ENCODE measurements around the gene FBN3.

Gene FBN3

DNA sequence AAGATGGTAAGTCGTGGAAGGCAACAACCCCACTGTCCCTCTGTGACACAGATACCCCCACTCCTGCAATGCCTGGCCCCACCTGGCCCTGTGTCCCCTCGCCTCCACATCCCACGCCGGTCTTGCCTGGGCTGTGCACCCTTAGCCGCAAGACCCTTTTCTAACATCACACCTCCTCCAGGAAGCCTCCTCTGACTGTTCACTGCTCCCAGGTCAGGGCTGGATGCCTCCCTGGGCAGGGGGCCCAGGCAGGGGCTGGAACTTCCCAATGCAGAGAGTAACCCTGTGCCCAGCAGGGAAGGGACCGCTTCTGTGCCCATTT lies 1.3 kb downstream of the FBN3 start:
- DNase-seq = no peak

- no peak for DNase-seq
These were observed 1.8 kb downstream of the FBN3 start for GRCh38 chr19:8147582-8147978.

GRCh38 chr19:8146877-8147581 lies 2.4 kb downstream of the FBN3 start:
- no peak for DNase-seq

DNA sequence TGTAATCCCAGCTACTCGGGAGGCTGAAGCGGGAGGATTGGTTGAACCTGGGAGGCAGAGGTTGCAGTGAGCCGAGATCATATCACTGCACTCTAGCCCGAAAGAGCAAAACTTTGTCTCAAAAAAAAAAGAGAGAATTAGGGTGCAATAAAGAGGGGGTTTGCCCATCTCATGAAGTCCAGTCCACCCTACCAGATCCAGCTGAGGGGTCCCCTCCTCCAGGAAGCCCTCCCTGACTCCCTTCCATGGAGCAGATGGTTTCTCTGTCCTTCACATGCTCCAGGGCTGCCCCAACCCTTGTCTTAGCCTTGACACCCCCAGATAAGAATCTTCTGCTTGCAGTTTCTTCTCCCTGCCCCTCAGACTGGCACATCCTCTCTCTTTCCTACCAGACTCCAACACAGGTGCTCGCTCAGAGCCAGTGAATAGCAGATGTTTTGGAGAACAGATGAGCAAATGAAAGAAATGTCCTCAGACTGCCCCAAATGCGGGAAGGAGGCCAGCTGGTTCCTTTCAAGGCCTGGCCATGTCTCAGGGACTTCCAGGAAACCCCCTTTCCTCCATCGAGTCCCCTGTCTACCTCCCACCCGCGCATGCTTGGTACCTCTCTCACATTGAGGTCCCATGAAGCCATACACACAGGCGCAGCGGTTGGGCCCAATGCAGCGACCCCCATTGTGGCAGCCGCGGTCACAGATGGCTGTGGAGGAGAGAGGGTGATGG lies 5.0 kb downstream of the FBN3 start:
- no peak for DNase-seq

- DNase-seq = no peak
These were observed 6.4 kb downstream of the FBN3 start for GRCh38 chr19:8143041-8143440.

GRCh38 chr19:8142513-8142900 lies 6.9 kb downstream of the FBN3 start:
- no peak for DNase-seq

GRCh38 chr19:8141726-8142512 lies 7.5 kb downstream of the FBN3 start:
- no peak for DNase-seq

DNA sequence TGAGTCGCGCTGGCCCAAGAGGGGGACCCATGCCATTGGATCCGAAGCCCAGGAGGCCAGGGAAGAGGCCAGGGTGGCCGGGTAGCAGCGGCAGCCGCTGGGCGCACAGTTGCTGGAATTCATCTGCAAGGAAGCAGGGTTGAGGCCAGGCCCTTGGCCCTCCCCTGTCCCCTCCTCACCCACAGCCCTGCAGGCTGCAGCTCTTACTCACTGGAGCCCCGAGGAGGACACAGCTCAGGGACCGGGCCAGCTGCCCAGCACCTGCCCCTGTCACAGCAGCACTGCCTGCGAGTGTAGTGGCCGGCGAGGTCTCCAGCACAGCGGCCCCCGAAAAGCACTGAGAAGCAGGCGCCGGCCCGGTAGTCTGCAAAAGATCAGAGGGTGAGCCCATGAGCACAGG lies 11.2 kb downstream of the FBN3 start:
- no peak for DNase-seq

DNA sequence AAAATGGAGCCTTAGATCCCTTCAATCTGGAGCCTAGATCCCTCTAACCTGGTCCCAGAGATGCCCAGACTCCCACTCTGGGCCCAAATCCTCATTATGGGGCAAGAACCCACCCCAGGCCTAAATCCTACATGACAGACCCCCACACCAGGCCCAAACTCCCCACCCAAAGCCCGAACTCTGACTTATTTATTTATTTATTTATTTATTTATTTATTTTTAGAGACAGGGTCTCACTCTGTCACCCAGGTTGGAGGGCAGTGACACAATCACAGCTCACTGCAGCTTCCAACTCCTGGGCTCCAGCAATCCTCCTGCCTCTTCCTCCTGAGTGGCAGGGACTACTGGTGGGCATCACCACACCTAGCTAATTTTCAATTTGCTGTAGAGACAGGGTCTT lies 12.0 kb downstream of the FBN3 start:
- no peak for DNase-seq

- DNase-seq = no peak
These were observed 13.3 kb downstream of the FBN3 start for GRCh38 chr19:8135946-8136618.

DNA sequence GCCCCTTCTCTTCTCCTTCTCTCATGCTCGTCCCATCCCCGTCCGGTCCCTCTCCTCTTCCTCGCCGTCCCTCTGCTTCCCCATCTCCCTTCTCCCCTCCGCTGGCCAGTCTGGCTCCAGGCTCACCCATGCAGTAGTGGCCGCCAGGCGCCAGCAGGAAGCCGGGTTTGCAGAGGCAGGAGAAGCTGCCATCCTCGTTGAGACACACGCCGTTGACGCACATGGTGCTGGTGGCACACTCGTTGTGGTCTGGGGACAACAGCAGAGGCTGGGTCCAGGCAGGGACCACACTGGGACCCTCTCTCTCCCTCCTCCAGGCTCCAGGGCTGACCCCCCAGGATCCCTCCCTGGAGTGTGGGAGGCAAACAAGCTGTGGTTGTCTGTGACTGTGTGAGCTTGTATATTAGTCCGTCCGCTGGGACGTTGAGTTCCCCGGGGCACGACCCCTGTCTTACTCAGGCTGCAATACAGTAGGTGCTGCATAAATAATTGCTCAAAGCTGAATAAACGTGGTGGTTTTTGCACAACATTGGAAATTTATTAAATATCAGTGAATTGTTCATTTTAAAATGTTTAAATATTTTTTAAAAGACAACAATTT lies 16.4 kb downstream of the FBN3 start:
- no peak for DNase-seq

DNA sequence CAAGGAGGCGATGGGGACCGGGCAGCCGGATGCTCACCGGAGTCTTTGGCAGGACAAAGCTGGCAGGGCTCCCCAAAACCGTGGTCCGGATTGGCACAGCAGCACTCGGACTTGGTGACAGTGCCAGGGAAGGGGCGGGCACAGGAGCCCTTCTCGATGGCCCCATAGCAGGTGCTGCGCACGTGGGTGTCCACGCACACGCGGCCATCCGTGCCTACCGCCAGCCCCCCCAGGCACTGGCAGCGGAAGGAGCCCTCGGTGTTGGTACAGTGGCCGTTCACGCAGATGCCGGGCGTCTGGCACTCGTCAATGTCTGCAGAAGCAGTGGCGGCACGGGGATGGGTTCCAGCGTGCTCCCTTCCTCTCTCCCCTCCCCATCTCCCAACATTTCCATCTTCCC lies 17.9 kb downstream of the FBN3 start:
- DNase-seq = no peak

DNA sequence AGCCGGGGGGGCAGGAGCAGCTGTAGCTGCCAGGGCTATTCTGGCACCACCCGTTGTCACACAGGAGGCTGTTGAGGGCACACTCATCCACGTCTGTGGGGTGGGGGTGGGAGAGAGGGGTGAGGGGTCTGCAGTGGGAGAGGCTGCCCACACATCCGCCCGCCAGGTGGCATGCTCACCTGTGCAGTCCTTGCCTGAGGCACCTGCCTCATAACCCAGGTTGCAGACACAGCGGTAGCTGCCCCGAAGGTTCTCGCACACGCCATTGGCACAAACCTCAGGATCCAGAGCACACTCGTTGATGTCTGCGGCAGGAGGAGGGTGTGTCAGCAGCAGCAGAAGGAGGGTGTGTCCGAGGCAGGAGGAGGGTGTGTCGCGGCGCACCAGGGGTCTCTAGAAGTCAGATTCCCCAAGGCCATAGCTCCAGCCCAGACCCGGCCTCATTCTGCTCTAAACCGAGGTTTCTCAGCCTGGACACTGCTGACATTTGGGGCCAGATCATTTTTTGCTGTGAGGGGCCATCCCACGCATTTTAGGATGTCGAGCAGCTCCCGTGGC lies 20.3 kb downstream of the FBN3 start:
- DNase-seq = no peak

- no peak for DNase-seq
These were observed 20.8 kb downstream of the FBN3 start for GRCh38 chr19:8128551-8128950.

GRCh38 chr19:8127311-8127710 lies 22.1 kb downstream of the FBN3 start:
- peak; percentile 2 for DNase-seq

DNA sequence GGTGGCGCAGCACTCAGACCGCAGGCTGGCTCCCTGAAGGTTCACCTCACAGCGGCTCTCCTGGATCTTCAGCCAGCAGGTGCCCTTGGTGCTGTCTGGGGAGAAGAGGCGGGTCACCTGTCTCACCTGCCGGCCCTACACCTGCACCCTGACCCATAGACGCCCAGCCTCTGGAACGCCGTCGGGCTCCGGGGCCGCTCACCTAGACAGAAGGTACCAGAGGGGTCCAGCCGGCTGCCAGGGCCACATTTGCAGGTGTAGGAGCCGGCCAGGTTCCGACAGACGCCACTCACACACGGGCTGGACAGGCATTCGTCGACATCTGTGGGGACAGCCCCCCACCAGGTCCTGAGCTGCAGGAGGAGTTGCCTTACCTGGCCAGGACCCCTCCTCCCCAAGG lies 22.9 kb downstream of the FBN3 start:
- DNase-seq = no peak

DNA sequence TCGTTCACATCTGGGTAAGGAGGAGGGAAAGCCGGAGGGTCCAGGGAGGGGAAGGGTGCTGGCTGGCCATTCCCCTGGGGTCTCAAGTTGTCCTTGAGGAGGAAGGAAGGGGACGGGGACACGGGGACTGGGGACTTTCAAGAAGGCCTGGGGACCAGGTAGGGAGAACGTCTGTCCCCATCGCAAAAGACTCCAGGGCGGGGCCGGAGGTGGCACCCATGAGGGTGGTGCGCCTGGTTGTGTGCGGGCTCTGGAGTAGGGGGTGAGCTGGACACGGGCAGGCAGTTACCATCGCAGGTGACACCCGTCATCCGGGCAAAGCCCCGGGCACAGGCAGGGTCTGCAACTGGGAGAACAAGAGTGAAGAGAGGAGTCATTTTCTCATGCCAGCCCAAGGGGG lies 23.4 kb downstream of the FBN3 start:
- no peak for DNase-seq

DNA sequence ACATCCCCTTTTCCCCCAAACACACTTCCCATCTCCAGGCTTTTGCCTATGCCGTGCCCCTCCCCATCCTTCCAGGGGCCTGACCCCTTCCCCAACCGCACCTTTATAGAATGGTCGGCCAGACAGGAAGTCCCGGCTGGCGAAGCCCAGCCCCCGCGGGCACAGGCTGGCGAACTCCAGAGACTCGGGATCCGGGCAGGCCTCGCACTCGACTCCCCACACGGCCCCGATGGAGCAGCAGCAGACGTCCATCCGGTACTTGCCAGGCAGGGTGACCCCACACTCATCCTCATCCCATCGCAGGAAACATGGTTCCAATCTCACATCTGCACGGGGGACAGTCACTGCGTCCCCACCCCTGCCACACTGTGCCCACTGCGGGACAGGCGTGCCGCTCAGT lies 25.7 kb downstream of the FBN3 start:
- DNase-seq = no peak

- DNase-seq = peak; percentile 10
These were observed 28.5 kb downstream of the FBN3 start for GRCh38 chr19:8120636-8121480.

- DNase-seq = no peak
These were observed 31.4 kb downstream of the FBN3 start for GRCh38 chr19:8117991-8118390.

DNA sequence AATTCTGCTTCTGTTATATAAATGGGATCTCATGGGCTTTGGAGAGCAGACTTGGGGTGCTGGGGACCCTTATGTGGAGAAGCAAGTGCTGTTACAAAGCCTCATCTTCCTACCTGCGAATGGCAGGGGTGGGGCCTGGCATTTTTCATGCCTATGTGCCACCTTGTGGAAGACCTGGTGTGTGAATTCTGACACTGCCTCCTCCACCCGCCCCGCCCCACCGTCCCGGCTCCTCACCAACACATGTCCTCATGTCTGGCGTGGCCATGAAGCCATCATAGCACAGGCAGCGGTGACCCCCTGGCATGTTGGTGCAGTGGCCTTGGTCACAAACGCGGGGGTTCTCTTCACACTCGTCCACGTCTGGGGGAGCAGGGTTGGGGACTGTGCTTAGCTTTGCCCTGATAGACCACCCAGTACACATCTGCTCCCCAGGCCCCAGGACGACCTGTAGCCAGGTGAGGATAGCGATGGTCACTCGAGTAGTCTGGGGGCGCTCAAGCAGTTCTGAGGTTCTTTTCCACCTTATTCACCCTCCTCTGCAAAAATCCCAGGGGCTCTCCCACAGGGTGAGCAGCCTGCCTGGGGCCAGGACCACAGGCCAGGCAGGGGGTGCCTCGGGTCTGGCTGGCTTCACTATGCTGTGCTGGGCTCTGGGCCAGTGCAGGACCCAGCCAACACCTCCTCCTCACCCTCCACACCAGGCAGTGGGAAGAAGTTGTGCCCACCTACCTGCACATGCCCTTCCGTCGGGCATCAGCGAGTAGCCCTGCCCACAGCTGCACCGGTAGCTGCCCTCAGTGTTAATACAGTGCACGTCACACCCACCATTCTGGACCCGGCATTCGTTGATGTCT lies 32.7 kb downstream of the FBN3 start:
- DNase-seq = no peak

Data from NCI-H146 (cell line).